ENCODE data around the gene THSD7A.

DNA sequence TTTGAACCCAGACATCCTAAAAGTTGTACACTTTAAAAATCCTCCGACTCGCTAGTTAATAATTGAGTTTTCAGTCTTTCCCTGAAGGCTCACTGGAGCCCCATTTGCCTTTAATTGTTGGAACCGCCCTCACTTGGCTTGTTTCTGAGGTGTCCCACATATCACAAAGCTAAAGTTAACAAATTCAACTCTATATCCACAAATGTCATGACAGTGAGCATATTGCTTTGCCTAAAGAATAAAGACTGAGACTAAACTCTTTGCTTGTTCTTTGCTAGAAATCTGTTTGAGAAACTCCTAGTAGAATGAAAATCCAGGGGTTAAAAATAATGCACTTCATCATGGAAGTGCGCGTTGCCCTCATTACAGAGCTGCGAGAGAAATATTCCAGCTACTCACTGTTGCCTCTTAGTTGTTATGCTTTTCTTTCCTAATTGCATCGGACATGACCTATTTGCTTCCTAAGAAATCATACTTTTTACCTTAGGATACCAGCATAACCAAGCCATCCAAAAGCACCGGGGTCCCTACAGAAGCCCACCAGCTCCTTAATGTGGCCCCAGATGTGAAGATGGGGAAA lies 752 bp downstream of the THSD7A start:
- TF ChIP-seq CTCF (optimal IDR thresholded peaks at IDR 0.05 in 1 of 3, IDR thresholded peaks at IDR 0.05 in 1 of 3, conservative IDR thresholded peaks at IDR 0.05 in 1 of 3; ENCODE audit: extremely low read depth in 1 of 3, insufficient read depth in 2 of 3, low read length in 3 of 3) (peak in 1 of 3 experiments; percentile 13), EZH2 (IDR thresholded peaks at IDR 0.05; ENCODE audit: low read length) (peak; percentile 63)

All from keratinocyte (primary cell).